NCI-H748 treated with DMSO at 0.1 percent for 48 hours (cell line): Measurements from ENCODE around the gene PER1.

Experiments
- DNase-seq: peaks from one replicate; lab custom pipeline; 2025; lab: John Stamatoyannopoulos, UW

PER1 gene

DNA sequence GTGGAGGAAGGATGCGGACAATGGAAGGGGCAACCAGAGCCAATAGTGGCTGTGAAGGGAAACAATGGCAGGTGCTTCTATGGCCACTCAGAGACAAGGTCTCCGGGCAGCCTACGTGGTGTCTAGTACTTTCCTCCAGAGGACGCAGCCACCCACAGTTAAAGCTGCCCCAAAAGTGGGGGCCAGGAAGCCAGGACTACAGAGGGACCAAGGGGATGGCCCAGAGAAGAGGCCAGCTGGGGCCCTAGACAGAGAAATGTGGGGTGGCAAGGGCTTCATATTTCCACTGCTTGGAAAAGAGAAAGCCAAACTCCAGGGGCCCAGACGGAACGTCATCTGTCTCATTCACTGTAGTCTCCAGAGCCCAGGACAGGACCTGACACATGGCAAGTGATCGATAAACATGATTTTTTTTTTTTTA lies 837 bp upstream of the PER1 start:
- no peak for DNase-seq

DNA sequence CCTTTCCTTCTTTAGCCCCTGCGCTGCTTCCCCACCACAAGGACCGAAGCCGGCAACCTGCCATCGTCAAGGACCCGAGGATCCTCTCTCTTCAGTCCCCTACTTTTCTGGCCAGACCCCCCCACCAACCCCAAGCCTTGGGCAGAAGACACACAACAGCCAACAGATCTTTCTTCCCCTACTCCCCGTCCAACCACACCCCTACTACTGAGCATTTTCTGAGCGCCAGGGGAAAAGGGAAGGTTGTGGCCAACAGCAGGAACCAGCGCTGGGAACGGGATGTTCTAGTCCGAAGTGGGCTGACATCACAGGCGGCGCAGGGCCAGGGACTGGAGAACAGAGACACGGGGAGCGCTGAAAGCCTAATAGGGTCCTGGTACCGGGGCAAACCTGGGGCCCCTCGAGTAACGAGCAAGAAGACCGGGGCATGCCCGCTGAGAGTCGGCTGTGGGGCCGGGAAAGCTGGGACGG lies 528 bp downstream of the PER1 start:
- DNase-seq, result no peak

DNA sequence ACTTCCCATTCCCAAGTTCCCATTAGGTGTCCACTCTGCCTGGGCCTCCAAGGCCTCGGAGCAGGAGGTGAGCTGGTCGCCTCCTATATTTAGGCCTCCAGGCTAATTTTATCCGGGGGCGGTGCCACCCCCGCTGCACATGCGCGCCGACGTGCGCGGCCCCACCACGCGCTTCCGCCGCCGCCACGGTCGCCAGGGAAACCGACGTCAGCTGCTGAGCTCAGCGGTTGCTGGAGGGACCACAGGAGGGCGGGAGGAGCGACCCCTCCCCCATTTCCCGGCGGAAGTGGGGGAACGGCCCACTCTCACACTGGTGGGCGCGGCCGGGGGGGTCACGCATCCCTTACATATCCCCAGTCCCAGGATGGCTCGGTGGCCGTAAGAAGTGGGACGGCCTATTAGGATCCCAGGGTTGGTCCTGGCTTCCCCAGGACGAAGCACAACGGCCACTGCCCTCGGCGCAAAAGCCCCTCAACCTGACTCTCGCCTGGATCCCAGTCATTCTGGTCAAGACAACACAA lies 1.0 kb downstream of the PER1 start:
- peak; percentile 86 for DNase-seq

DNA sequence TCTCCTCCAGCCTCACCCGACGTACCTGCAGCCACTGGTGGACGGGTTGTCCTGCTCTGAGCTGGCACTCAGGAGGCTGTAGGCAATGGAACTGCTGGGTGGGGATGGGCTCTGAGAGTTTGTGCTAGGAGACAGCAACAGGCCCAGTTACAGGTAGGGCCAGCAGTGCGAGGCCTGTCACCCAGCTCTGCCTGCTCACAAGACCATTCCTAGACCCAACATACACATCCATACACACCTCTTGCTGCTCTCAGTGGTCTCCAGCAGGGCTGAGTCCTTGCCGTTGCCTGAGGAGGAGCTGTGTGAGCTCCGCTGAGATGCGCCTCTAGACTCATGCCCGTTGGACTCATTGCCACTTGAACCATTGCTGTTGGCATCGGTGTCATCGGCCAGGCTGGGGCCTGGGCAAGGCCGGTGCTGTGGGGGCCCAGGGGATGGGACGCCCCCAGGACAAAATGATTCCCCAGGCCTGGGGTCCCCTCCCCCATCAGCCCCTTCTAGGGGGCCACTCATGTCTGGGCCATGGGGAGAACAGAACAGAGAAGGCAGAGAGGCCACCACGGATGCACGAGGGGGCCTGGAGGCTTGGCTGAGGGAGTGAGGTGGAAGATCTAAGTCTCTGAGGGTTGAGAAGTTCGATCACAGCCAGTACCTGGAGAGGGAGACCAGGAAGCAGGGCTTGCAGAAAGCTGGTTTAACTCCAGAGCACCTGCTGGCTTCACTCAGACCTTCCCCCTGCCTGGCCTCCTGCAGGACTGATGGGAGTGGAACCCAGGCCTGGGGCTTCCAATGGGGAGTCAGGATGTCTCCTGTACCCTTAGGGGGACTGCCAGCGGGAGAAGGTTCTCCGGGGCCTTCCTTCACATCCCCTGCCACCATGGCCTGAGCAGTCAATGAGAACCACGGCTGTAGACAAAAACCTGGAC lies 1.7 kb downstream of the PER1 start:
- DNase-seq, result no peak

DNA sequence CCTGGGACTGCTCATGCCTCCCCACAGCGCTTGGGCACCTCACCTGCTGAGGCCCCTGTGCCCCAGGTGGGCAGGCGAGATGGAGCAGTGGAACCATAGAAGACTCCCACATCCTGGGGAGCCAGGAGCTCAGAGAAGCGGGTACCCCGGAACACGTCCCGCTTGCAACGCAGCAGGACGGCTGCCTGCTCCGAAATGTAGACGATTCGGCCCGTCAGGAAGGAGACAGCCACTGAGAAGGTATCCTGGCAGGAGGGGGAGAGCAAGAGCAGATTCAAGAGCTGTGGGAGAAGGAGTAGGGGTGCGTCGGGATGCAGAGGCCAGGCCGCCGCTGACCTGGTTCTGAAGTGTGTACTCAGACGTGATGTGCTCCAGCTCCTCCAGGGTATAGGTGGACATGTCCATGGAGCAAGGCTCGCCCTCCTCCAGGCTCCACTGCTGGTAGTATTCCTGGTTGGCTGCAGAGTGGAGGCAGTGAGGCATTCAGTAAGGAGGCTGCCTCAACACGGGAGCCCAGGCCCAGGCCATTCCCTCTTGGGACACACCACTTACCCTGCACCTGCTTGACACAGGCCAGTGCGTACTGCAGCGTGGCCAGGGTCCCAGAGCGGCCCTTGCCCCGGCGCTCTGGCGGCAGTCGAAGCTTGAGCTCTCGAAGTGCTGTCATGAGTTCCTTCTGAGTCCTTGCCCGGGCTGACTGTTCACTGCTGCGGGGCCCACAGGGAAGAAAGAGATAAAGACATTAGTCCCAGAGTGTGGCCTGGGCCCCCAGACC lies 2.6 kb downstream of the PER1 start:
- DNase-seq, result no peak

DNA sequence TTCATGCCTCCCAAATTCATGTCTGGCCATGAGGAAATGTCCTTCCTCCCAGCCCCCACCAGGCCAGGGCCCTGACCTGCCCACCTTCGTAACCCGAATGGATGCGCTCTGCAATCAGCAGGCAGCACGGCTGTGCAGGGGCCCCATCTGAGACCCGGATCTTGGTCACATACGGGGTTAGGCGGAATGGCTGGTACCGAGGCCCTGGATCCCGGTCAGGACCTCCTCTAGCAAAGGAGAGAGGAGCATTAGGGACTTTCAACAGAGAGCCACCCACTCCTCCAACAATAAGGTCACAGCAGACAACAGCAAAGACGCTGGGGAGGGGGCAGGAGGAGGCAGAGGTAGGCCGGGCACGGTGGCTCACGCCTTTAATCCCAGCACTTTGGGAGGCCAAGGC lies 3.6 kb downstream of the PER1 start:
- DNase-seq, result no peak

DNA sequence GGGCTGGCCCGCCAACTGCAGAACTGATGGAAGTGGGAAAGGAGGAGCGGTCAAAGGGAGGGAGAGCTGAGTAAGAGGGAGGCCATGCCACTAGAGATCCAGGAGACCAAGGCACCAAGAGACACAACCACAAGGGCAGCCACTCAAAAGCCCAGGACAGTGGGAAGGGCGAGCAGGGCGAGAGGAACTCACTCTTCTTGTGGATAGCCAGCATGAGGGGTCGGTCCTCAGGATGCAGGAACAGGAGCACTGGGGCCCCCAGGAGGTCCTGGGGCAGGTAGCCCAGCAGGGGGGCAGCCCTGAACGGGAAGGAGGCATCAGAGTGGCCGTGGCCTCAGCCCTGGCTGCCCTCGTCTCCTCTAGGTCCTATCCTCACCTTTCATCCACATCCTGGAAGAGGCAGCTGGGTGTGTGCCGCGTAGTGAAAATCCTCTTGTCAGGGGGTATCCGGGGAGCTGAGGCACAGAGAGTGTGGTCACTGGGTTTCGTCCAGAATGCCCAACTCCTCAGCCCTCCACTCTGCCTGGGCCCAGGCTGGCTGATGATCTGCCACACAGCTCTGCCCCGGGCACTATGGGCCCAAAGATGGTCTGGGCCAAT lies 4.3 kb downstream of the PER1 start:
- no peak for DNase-seq

DNA sequence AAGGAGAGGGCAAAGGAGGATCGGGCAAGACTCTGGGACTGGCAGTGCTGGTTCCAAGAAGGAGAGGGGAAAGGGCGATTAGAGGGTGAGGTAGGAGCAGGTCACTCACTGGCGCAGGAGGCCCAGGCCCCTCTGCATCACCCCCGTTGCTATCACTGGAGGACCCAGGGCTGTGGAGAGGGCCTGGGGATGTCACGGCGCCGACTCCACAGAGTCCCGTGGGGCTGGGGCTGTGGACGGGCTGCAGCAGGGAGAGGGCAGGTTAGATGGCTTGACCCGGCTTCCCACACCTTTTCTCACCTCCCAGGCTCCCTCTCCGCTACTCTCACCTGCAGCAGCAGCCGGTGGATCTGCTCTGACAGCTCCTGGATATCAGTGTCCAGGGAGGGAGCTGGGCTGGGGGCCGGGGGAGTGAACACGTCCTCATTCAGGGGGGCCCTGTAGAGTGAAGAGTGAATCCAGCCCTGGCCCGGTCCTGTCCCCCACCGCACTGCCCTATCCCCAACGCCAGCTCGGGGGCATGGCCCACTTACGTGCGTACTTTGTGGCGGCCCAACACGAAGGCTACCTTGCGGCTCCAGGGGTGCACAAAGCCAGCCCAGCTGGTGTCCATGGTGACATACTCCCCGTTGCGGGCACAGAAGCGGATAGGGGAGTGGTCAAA lies 4.9 kb downstream of the PER1 start:
- DNase-seq, result no peak

DNA sequence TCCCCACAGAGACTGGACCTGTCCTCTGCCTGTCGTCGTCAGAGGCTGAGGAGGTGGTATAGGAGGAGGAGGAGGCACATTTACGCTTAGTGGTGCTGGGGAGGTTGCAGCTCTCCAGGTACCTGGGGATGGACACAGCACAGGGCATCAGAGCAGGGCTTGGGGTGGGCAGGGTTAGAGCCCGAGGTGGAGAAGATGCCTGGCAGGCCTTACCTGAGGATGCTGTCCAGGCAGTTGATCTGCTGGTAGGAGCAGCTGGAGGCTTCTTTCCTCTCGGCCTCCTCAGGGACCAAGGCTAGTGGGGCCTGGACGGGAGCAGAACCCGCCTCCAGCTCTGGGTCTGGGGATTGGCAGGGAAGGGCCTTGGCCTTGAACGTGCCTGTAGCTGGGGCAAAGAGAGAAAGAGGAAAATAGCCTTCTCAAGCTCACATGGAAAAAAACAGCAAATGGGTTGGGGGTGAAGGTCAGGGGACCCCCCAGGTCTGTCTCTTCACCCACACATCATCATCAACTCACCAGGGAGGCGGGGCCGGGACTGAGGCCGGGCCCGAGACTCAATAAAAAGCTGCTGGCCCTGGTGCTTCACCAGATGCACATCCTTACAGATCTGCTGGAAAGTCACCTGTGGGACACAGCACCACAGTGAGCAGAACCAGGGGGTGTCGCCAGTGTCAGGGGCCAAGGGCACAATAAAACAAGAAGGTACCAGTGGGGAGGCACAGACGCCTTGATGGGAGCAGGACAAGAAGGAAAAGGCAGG lies 5.6 kb downstream of the PER1 start:
- DNase-seq, result no peak

DNA sequence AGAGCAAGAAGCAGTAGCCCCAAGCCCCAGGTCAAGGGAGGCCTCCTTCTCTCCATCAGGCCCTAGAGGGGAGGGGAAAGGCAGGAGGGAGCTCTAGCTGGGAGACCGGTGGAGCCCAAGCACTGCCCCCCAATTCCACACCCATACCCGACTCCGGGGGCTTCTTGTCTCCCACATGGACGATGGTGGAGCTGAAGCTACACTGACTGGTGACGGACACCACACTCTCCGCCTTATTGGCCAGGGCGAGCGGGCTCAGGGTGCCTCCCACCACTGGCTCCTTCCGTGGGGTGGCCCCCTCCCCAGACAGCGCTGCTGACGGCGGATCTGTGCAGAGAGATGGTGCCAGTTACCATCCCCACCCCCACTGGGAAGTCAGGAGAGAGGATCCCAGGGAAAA lies 6.4 kb downstream of the PER1 start:
- no peak for DNase-seq

DNA sequence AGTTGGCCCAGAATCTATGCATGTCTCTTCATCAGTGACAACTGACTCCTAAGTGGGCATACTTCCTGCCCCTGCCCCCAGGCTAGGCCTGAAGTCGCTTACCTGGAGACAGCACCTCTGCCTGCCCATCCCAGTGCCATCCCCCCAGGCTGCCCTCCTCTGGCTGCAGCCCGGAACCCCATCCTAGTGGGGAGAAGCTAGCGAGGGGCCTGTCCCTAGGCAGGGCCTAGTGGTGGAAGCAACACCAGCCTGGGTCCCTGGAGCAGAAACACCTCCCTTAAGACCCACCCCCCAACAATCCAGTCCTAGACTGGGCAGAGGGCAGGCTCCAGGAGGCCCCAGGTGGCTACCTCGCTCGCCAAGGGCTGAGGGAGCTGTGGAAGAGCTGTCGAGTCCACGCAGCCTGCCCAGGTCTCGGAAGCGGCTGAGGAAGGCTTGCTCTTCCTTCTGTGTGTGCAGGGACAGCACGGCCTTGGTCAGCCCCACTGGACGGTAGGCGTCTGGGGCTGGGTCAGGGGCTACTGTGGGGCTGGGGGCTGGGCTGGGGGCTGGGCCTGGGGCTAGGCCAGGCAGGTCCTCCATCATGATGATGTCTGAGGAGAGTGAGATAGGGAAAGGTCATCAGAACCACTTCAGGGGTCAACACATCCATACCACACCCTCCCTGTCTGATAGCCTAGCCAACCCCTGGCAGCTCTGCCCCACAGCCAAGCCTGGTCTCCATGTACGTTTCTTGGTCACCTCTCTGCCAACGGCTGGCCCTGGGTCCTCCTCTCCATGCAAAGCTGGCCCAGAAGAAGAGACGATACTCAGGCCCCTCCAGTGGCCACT lies 7.6 kb downstream of the PER1 start:
- DNase-seq, result no peak

DNA sequence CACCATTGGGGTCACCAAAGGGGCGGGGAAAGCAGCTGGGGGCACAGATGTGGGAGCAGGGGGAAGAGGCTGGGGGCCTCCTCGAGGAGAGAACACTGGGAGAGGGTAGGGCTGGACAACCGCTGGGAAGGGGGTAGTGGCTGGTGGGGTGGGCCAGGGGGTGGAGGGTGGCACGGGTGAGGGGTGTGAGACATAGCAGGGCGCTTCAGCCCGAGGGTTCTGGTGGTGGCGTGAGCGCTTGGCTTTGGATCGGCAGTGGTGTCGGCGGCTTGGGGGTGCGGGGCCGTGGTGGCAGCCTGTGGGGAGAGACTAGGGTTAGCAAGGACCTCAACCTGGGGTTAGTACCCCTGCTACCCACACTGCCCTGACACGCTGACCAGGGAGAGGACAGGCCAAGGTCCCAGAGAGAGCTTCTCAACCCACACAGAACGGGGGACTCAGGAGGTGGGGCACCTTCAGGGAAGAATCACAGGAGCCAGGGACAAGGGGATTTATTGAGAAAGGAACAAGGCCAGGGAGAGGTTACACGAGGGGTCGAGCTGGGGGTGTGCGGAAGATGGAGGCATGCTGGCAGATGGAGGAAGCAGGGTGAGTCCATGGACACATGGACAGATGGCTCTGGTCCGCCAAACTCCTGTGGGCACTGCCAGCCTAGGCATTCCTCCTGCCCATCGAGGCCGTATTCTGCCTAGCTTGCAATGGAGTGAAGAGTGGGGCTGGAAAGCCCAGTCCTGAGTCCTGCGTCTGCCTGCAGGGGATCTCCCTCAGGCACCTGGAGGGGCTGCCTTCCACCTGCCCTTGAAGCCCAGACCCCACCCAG lies 8.4 kb downstream of the PER1 start:
- DNase-seq, result no peak

DNA sequence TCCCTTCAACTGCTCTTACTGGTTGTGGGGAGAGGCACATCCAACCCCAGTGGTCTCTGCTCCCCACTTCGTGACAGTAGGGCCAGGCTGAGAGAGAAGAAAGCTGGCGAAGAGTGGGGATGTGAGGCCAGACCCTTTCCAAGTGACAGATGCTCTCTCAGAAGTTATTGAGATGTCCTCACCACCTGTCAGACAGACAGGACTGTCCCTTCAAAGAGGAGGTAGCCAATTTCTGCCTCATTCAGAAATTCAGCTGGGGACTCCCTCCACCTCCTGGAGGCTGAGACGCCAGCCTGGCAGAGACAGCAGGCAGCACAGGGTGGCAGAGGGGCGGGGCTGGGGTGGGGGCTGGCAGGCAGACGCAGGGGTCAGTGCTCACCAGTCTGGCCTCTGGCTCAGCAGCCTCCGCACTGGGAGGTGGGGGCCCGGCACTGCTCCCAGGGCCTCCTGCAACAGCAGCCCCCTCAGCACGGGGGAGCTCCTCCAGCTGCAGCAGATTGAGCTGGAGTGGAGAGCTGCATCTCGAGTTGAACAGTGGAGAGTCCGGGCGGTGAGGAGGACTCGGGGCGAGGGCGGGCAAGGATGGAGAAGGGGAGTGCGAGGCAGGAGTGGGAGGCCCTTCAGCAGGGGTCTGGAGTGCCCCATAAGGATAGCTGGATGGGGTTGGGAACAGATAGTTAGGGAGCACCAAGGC lies 9.2 kb downstream of the PER1 start:
- DNase-seq, result no peak

DNA sequence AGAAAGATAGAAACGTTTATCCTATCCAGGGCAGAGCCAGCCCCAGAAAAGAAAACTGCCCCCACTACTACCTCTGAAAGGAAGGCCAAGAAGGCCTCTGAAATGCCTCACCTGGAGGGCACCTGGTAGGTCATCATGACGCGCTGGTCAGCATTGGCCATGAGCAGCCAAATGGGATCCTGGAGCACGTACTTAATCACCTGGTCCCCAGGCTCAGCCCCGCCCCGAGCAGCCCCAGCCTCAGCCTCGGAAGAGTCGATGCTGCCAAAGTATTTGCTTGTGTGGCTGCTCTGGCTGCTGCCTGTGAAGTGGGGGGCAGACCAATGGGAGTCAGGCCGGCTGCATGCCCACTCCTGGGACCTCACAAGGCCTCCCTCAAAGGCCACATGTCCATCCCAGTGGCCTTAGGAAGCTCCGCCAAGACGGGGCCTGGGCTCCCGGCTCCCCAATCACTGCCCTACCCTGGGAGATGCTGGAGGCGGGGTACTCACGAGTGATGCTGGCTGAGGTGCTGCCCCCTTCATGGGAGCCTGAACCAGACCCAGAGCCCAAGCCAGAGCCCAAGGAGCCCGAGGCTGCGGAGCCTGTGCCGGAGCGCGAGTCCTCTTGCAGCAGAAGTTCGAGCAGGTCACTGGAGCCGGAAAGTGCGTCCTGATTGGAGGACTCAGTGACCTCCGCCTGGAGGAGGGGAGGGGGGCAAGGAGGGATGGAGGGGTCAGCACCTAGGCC lies 9.9 kb downstream of the PER1 start:
- no peak for DNase-seq

DNA sequence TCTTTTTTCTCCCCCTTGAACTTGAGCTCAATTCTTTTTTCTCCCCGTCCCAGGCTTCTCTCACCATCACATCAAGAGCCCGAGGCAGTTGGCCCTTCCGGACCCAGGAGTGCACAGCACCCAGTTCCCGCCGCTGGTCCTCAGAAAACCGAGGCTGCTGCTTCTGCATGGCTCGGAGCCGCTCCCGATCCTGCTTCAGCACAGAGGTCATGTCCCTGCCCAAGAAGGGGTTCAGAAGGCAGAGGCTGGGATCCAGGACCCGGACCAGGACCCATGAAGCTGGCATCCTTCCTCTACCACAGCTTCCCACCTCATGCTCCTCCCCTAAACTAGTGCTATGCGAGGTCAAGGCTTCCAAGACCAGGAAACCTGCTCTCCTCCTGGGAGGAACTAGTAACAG lies 10.5 kb downstream of the PER1 start:
- no peak for DNase-seq

DNA sequence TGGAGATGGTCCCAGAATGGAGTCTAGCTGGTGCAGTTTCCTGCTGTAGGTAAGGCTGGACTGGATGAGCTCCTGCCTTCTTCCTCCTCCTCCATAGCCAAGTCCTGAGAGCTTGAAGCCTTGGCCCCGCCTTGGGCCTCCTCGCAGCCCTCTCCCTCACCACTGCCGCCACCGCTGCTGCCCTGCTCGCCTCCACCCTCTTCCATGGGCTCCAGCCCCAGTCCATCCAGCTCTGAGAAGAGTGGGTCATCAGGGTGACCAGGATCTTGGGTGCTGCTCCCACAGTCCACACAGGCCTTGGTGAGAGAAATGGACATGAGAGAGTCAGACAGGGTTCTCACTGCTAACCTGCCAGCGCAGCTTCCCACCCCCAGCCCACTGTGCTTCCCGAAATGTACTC lies 11.2 kb downstream of the PER1 start:
- no peak for DNase-seq

DNA sequence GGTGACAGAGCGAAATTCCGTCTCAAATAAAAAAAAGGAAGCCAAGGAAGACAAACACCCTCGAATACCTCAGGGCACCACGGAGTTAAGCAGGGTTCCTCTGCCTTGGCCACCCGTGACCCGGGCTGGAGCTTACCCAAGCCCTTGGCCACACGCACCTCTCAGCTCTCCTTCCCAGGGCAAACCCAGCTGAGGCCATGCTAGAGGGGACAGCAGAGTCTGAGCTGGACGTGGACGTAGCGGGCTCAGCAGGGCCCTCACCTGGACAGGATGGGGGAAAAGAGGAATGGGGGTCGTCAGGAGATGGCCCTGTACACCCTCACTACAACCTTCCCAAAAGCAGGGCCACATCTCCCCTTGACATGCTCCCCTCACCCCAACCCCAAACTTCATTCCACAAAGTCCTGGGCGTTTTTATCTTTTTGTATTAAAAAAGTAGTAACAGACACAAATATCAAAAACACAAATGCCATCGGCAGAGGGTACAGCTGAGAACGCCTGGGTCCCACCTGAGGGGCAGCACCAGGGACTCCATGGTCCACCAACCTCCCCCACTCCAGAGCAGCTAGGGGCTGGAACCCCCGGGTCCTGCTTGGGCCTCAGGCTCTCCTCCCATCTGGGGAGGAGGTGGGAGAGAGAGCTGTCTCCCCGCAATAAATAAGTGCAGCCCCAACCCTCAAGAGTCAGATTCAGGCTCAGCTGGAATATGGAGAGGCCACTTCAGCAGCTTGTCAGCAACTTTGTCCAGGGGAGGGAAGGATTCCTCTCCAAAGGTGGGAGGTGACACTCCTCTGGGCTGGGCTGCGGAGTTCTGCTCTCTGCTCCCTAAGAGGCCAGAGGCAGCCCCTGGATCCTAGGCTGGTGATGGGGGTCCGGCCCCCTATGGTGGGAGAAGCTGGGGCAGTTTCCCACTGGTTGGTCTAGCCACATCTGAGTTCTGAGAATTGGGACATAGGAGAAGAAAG lies 11.9 kb downstream of the PER1 start:
- no peak for DNase-seq
